T-helper 2 cell treated with Interferon-gamma antibody and Interleukin-4, amounts not matched to agents 5 μg/mL and 100 μg/mL, for 36 hours (primary cell): ENCODE measurements around the gene COL18A1.

Experiments used
- DNase-seq: peaks from one replicate; pipeline ENCODE4 v3.0.0; 2021; ENCODE audit warnings: low spot score
- H3K27ac Mint-ChIP-seq: one replicate; pipeline ENCODE4 v1.8.0; 2021; ENCODE audit warnings: mild to moderate bottlenecking, mixed read lengths
- H3K27me3 Mint-ChIP-seq: one replicate; pipeline ENCODE4 v1.8.0; 2021; ENCODE audit warnings: low read depth, mixed read lengths
- H3K36me3 Mint-ChIP-seq: one replicate; pipeline ENCODE4 v1.8.0; 2021; ENCODE audit warnings: low read depth, mixed read lengths
- H3K4me1 Mint-ChIP-seq: one replicate; pipeline ENCODE4 v1.8.0; 2021; ENCODE audit warnings: low read depth, mixed read lengths
- H3K4me3 Mint-ChIP-seq: one replicate; pipeline ENCODE4 v1.8.0; 2022; ENCODE audit warnings: mild to moderate bottlenecking, moderate library complexity, mixed read lengths
- H3K9me3 Mint-ChIP-seq: one replicate; pipeline ENCODE4 v1.8.0; 2021; ENCODE audit warnings: mixed read lengths

COL18A1 gene

GRCh38 chr21:45507888-45508508 lies 103.0 kb downstream of the COL18A1 start:
- Mint-ChIP-seq H3K9me3 (no peaks in the 10 kb centered on the region), H3K27ac (peak overlapping the region; percentile 41), H3K4me1 (no peaks in the 10 kb centered on the region)

GRCh38 chr21:45508607-45509565 lies 103.9 kb downstream of the COL18A1 start:
- no peak overlapping the region for H3K4me3 Mint-ChIP-seq
- no peaks in the 10 kb centered on the region for H3K27me3 Mint-ChIP-seq
- no peaks in the 10 kb centered on the region for H3K9me3 Mint-ChIP-seq
- no peak for DNase-seq
- H3K27ac Mint-ChIP-seq, result peak overlapping the region; percentile 7
- no peaks in the 10 kb centered on the region for H3K4me1 Mint-ChIP-seq
- peaks cover 2% of the 10 kb centered on the region for H3K36me3 Mint-ChIP-seq

More at GRCh38 chr21:45507888-45508508, 103.0 kb downstream of the COL18A1 start:
- H3K27me3 Mint-ChIP-seq, result no peaks in the 10 kb centered on the region
- no peak overlapping the region for H3K4me3 Mint-ChIP-seq
- no peaks in the 10 kb centered on the region for H3K36me3 Mint-ChIP-seq
- DNase-seq, result no peak

DNA sequence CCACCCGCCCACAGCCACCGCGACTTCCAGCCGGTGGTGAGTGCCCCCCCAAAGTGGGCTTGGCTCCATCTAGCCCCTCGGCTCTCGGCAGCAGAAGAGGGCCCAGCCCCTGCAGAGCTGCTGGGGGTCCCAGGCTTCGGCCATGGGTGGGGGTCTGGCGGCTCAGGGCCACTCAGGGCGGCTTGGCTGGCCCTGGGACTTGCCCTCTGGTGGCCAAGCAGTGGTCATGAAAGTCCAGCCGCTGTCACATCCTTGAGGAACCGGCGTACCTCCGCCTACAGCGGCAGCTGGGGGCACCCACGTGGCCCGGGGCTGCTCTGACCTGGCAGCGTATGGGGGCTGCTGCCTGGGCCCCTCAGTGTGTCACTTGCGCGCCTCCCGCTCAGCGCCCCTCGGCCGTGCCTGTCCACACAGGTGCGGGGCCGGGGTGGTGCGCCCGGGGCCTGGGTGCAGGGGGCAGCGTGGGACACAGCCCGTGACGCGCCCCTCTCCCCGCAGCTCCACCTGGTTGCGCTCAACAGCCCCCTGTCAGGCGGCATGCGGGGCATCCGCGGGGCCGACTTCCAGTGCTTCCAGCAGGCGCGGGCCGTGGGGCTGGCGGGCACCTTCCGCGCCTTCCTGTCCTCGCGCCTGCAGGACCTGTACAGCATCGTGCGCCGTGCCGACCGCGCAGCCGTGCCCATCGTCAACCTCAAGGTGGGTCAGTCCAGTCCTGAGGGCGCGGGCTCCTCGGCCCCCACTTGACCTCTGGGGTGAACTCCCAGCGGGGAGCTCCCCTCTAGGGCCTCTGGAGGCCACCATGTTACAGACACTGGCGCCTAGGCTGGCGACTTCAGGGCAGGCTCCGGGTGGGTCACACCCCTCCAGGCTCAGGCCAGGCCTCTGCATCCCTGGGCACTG lies 104.9 kb downstream of the COL18A1 start:
- Mint-ChIP-seq H3K27ac (no peak overlapping the region), H3K27me3 (no peaks in the 10 kb centered on the region), H3K4me1 (no peaks in the 10 kb centered on the region), H3K4me3 (no peak overlapping the region), H3K9me3 (no peaks in the 10 kb centered on the region), H3K36me3 (peaks cover 2% of the 10 kb centered on the region)
- no peak for DNase-seq

DNA sequence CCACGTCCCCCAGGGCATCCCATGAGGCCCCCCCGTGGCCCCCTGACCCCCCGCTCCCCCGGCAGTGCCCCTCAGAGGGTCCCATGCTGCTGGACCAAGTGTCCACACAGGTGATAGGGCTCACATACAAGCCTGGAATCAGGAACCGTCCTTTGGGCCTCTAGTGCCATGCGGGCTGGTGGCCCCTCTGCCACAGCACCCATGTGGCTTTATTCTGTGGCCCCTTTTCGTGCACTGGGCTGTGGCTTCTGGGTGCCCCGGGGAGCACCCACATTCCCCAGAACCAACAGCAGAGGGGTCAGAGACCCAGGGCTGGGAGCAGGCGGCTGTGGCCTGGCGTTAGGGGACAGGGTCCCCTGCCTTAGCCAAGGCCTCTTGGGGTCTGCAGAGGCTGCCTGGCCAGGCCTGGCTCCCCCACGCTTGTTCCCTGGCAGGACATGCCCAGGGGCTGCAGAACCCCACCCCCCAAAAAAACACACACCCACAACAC lies 105.5 kb downstream of the COL18A1 start:
- H3K4me1 Mint-ChIP-seq, result no peaks in the 10 kb centered on the region
- no peak overlapping the region for H3K27ac Mint-ChIP-seq
- no peak for DNase-seq
- H3K4me3 Mint-ChIP-seq, result no peak overlapping the region
- H3K36me3 Mint-ChIP-seq, result peaks cover 4% of the 10 kb centered on the region
- H3K27me3 Mint-ChIP-seq, result no peaks in the 10 kb centered on the region
- no peaks in the 10 kb centered on the region for H3K9me3 Mint-ChIP-seq

DNA sequence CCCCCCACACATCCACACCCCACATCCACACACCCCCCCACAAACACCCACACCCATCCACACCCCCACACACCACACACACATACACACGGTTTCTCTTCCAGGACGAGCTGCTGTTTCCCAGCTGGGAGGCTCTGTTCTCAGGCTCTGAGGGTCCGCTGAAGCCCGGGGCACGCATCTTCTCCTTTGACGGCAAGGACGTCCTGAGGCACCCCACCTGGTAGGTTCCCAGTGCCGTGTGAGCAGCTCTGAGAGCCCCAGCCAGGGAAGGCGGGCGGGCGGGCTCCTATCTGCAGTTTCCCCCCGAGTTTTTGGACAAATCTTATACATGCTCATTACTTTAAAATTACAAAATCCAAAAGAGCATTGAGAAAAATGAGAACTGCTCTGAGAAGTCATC lies 106.0 kb downstream of the COL18A1 start:
- no peak overlapping the region for H3K4me3 Mint-ChIP-seq
- H3K4me1 Mint-ChIP-seq, result no peaks in the 10 kb centered on the region
- peaks cover 4% of the 10 kb centered on the region for H3K36me3 Mint-ChIP-seq
- no peaks in the 10 kb centered on the region for H3K27me3 Mint-ChIP-seq
- H3K27ac Mint-ChIP-seq, result no peak overlapping the region
- no peaks in the 10 kb centered on the region for H3K9me3 Mint-ChIP-seq
- DNase-seq, result no peak

DNA sequence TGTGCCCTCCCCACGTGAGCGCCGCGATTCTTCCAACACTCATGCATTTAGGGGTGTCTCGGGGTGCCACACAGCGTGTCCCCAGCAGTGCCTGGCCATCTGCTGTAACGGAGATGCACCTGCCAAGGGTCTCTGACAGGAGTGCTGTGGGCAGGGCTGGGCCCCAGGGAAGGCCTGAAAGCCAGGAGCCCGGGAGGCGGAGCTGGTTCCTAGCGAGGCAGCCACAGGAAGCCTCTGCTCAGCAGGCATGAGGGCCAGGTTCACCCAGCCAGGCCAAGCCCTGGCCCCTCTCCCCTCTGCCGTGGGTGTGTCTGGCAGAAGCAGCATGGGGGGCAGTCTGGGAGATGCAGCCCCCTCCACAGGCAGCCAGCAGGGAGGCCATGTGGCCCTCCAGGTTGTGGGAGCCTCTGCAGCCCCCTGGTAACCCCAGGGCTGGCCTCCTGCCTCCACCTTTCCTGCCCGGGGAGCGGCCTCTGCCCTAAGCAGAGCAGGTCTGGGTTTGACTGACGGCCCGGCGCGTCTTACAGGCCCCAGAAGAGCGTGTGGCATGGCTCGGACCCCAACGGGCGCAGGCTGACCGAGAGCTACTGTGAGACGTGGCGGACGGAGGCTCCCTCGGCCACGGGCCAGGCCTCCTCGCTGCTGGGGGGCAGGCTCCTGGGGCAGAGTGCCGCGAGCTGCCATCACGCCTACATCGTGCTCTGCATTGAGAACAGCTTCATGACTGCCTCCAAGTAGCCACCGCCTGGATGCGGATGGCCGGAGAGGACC lies 106.9 kb downstream of the COL18A1 start:
- Mint-ChIP-seq H3K27ac (no peak overlapping the region), H3K27me3 (no peaks in the 10 kb centered on the region), H3K36me3 (peaks cover 4% of the 10 kb centered on the region), H3K9me3 (no peaks in the 10 kb centered on the region), H3K4me3 (no peak overlapping the region), H3K4me1 (no peaks in the 10 kb centered on the region)
- DNase-seq, result no peak

DNA sequence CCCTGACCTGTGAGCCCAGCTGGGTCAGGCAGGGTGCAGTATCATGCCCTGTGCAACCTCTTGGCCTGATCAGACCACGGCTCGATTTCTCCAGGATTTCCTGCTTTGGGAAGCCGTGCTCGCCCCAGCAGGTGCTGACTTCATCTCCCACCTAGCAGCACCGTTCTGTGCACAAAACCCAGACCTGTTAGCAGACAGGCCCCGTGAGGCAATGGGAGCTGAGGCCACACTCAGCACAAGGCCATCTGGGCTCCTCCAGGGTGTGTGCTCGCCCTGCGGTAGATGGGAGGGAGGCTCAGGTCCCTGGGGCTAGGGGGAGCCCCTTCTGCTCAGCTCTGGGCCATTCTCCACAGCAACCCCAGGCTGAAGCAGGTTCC lies 107.6 kb downstream of the COL18A1 start:
- peaks cover 3% of the 10 kb centered on the region for H3K4me1 Mint-ChIP-seq
- no peak overlapping the region for H3K4me3 Mint-ChIP-seq
- DNase-seq, result no peak
- H3K27ac Mint-ChIP-seq, result no peak overlapping the region
- H3K27me3 Mint-ChIP-seq, result no peaks in the 10 kb centered on the region
- H3K36me3 Mint-ChIP-seq, result peaks cover 9% of the 10 kb centered on the region
- H3K9me3 Mint-ChIP-seq, result no peaks in the 10 kb centered on the region

DNA sequence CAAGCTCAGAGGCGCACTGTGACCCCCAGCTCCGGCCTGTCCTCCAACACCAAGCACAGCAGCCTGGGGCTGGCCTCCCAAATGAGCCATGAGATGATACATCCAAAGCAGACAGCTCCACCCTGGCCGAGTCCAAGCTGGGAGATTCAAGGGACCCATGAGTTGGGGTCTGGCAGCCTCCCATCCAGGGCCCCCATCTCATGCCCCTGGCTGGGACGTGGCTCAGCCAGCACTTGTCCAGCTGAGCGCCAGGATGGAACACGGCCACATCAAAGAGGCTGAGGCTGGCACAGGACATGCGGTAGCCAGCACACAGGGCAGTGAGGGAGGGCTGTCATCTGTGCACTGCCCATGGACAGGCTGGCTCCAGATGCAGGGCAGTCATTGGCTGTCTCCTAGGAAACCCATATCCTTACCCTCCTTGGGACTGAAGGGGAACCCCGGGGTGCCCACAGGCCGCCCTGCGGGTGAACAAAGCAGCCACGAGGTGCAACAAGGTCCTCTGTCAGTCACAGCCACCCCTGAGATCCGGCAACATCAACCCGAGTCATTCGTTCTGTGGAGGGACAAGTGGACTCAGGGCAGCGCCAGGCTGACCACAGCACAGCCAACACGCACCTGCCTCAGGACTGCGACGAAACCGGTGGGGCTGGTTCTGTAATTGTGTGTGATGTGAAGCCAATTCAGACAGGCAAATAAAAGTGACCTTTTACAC lies 108.2 kb downstream of the COL18A1 start:
- Mint-ChIP-seq H3K4me1 (peaks cover 8% of the 10 kb centered on the region), H3K36me3 (peaks cover 14% of the 10 kb centered on the region), H3K27me3 (no peaks in the 10 kb centered on the region), H3K27ac (no peak overlapping the region), H3K9me3 (peaks cover 5% of the 10 kb centered on the region), H3K4me3 (no peak overlapping the region)
- DNase-seq, result no peak

DNA sequence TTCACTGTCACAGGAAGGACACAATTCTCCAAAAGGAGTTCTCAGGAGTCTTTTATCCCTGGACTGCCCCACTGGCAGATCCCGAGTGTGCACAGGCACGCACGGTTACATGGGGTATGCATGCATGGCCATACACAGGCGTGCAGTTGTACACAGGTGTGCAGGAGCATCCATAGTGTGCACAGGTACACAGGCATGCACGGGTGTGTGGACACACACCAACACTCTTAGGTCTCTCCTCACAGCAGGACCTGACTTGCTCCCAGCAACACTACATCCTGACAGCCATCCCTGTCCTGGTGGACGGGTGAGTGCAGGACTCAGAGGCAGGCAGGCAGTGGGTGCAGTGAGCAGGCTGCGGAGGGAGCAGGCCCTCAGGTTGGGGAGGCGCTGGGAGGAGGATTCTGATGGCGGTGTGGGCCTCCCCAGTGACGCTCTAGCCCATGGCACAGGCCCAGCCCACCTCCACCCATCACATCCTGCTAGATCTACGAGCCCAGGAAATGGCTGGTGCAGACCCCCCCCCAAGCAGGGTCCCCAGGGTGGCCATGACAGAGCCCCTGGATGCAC lies 108.9 kb downstream of the COL18A1 start:
- no peak overlapping the region for H3K27ac Mint-ChIP-seq
- H3K36me3 Mint-ChIP-seq, result peaks cover 21% of the 10 kb centered on the region
- DNase-seq, result no peak

GRCh38 chr21:45514311-45515021 lies 109.5 kb downstream of the COL18A1 start:
- H3K9me3 Mint-ChIP-seq, result peaks cover 18% of the 10 kb centered on the region
- H3K27ac Mint-ChIP-seq, result no peak overlapping the region
- DNase-seq, result no peak
- peaks cover 27% of the 10 kb centered on the region for H3K36me3 Mint-ChIP-seq
- H3K4me1 Mint-ChIP-seq, result peaks cover 15% of the 10 kb centered on the region
- no peak overlapping the region for H3K4me3 Mint-ChIP-seq
- no peaks in the 10 kb centered on the region for H3K27me3 Mint-ChIP-seq

More for the DNA sequence above, 108.9 kb downstream of the COL18A1 start:
- Mint-ChIP-seq H3K9me3 (peaks cover 12% of the 10 kb centered on the region), H3K4me3 (no peak overlapping the region), H3K4me1 (peaks cover 14% of the 10 kb centered on the region), H3K27me3 (no peaks in the 10 kb centered on the region)

DNA sequence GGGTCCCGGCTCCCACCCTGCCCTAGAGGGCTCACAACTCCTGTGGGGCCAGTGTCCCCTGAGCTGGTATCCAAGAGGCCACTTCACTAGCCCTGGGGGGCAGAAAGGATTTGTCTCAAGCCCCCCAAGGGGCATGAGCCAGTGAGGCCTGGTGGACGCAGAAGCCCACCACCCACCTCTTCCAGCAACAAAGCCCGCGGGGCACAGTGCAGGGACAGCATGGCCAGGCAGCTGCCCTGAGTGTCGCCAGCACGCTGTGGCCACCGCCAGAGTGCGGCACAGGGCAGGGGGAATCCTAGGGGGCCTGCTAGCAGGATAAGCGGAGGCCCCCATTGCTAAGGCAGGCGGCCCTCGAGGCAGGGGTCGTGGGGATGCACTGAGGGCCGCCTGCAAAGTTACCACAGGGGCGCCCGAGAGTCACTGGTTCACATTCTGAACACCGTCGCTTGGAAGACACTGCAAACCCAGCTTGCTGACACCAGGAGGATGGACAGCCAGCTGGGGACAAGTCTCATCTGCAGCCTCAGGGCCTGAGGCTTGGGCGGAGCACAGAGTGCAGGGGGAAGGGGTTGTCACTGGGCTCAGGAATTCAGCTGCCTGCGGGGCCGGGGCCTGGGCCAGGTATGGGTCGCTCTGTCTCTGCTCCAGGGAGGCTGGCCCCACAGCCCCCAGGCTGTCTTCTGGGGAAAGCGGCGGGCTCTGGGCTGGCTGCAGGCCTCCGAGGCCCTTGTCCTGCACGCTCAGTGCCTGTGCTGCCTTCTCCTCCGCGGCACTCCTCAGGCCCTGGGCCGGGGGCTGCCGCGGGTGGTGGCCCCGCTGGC lies 110.5 kb downstream of the COL18A1 start:
- H3K27ac Mint-ChIP-seq, result no peak overlapping the region
- H3K36me3 Mint-ChIP-seq, result peaks cover 37% of the 10 kb centered on the region
- peaks cover 15% of the 10 kb centered on the region for H3K4me1 Mint-ChIP-seq

More for the DNA sequence above, 110.5 kb downstream of the COL18A1 start:
- H3K27me3 Mint-ChIP-seq, result no peaks in the 10 kb centered on the region
- no peak overlapping the region for H3K4me3 Mint-ChIP-seq
- peaks cover 28% of the 10 kb centered on the region for H3K9me3 Mint-ChIP-seq
- DNase-seq, result no peak
